GM12878 (cell line): ENCODE results near the gene ENAH. TPM values are rescaled to one million over a fixed set of nuclear protein-coding genes. Genes with fewer than 3 reads are reported as not detected.

Experiments
- ATF7 ChIP-seq: fragments of 450-650 bp; IDR thresholded peaks from 2 replicates; pipeline ENCODE4 v1.6.1; 2016; ENCODE audit warnings: low read depth, mild to moderate bottlenecking
- BACH1 ChIP-seq: fragments of 450-650 bp; IDR thresholded peaks from 2 replicates; pipeline ENCODE4 v1.6.1; 2017; ENCODE audit warnings: mild to moderate bottlenecking, borderline replicate concordance
- CBX5 ChIP-seq: sonication (generic); IDR thresholded peaks from 2 replicates; pipeline ENCODE4 v1.6.1; 2016; ENCODE audit warnings: low read depth, moderate library complexity, mild to moderate bottlenecking, inconsistent platforms
- CHD4 ChIP-seq: fragments of 200-600 bp; sonication (generic); IDR thresholded peaks from 2 replicates; pipeline ENCODE4 v1.6.1; 2016; ENCODE audit warnings: mild to moderate bottlenecking
- FOXM1 ChIP-seq: IDR thresholded peaks from 2 replicates; pipeline ENCODE4 v1.6.1; 2012; ENCODE audit warnings: low read depth, mild to moderate bottlenecking, inconsistent platforms, low read length, moderate library complexity
- IRF3 ChIP-seq: fragments of 450-650 bp; IDR thresholded peaks from 2 replicates; pipeline ENCODE4 v1.6.1; 2014; ENCODE audit warnings: mild to moderate bottlenecking
- IRF4 ChIP-seq: IDR thresholded peaks from 2 replicates; pipeline ENCODE4 v1.6.1; 2011; ENCODE audit warnings: low read depth, low read length
- KAT2A ChIP-seq: conservative IDR thresholded peaks from 2 replicates; pipeline ENCODE4 v1.6.1; 2011; ENCODE audit warnings: low read depth, low read length; ENCODE audit not compliant: control insufficient read depth
- MEF2A ChIP-seq: IDR thresholded peaks from 2 replicates; pipeline ENCODE4 v1.6.1; 2011; ENCODE audit warnings: low read depth, mild to moderate bottlenecking, low read length, moderate library complexity; ENCODE audit not compliant: insufficient read depth
- MLLT1 ChIP-seq: fragments of 450-650 bp; IDR thresholded peaks from 2 replicates; pipeline ENCODE4 v1.6.1; 2016; ENCODE audit warnings: mild to moderate bottlenecking
- MTA2 ChIP-seq: fragments of 450-650 bp; IDR thresholded peaks from 2 replicates; pipeline ENCODE4 v1.6.1; 2016; ENCODE audit warnings: low read depth, mild to moderate bottlenecking, moderate library complexity
- PML ChIP-seq: IDR thresholded peaks from 2 replicates; pipeline ENCODE4 v1.6.1; 2012; ENCODE audit warnings: low read length, inconsistent platforms
- RBBP5 ChIP-seq: fragments of 200-600 bp; sonication (generic); conservative IDR thresholded peaks from 2 replicates; pipeline ENCODE4 v1.6.1; 2016
- RCOR1 ChIP-seq: conservative IDR thresholded peaks from 2 replicates; pipeline ENCODE4 v1.6.1; 2012; ENCODE audit warnings: low read depth, low read length, improper control_type of control experiment
- RUNX3 ChIP-seq: IDR thresholded peaks from 2 replicates; pipeline ENCODE4 v1.6.1; 2012; ENCODE audit warnings: low read length, inconsistent platforms
- SKIL ChIP-seq: fragments of 450-650 bp; IDR thresholded peaks from 2 replicates; pipeline ENCODE4 v1.6.1; 2017; ENCODE audit warnings: mild to moderate bottlenecking, low read depth, inconsistent platforms; ENCODE audit not compliant: poor library complexity, severe bottlenecking
- WRNIP1 ChIP-seq: IDR thresholded peaks from 2 replicates; pipeline ENCODE4 v1.6.1; 2011; ENCODE audit warnings: low read depth, low read length, improper control_type of control experiment, borderline replicate concordance
- ZNF384 ChIP-seq: IDR thresholded peaks from 2 replicates; pipeline ENCODE4 v1.6.1; 2012; ENCODE audit warnings: low read depth, mild to moderate bottlenecking, low read length, improper control_type of control experiment, borderline replicate concordance
- ZNF687 ChIP-seq: fragments of 450-650 bp; IDR thresholded peaks from 2 replicates; pipeline ENCODE4 v1.6.1; 2017; ENCODE audit warnings: mild to moderate bottlenecking, moderate library complexity
- polyA plus RNA-seq, 11 experiments: library from polyadenylated mRNA; depleted of rRNA in 4 of 11; unstranded in 6 of 11; stranded (reverse) in 5 of 11; fragments of >200 nt; fragmentation: Nextera tagmentation in 4 of 11; fragmentation: Illumina TruSeq in 1 of 11; extraction: Ambion mirVana in 4 of 11; extraction: Trizol in 1 of 11; gene quantifications; 1 replicate in 1 of 11; 2 replicates in 10 of 11; pipeline versions ENCODE4 v1.2.1 to v1.2.3, GENCODE V29; 2011 to 2016; ENCODE audit warnings: inconsistent platforms in 2 of 11, missing spikeins in 2 of 11, low read depth in 1 of 11
- total RNA-seq, 4 experiments: library from RNA; depleted of rRNA in 3 of 4; stranded (reverse); fragments of >200 nt in 3 of 4; fragmentation: Illumina TruSeq in 1 of 4; extraction: Trizol in 1 of 4; gene quantifications; 2 replicates each; pipeline versions ENCODE4 v1.2.1 to v1.2.3, GENCODE V29; 2013 to 2021

Gene ENAH
- total and polyA plus RNA-seq, 10 of the 15 experiments (the other 5 are each of a cell fraction or from before 2014, with no cell fraction given), result under 0.01 to 0.62 (median 0.06) TPM; not detected in 5

- TF ChIP-seq MEF2A (no peak), SKIL (peak; percentile 38), RUNX3 (no peak), WRNIP1 (no peak), PML (no peak), RCOR1 (no peak), MLLT1 (peak; percentile 85), RBBP5 (no peak), CHD4 (no peak), IRF3 (no peak), BACH1 (no peak), MTA2 (no peak), ATF7 (no peak), ZNF384 (no peak), CBX5 (no peak), FOXM1 (no peak), ZNF687 (peak; percentile 99), IRF4 (no peak), KAT2A (no peak)
Observed at GRCh38 chr1:225466848-225467192, 186.1 kb downstream of the ENAH start (continued).
